Mesothelial cell of epicardium (in vitro differentiated cells): ENCODE data around the gene STK4. TPM values are rescaled to one million over a fixed set of nuclear protein-coding genes. Genes with fewer than 3 reads are reported as not detected.

Experiments used
- DNase-seq, 2 experiments: peaks; one replicate each; pipeline ENCODE4 v3.0.0; 2021; ENCODE audit warnings: low spot score in 2 of 2; ENCODE audit not compliant: unreplicated experiment in 2 of 2
- H3K27ac Mint-ChIP-seq: 2 replicates; pipeline ENCODE4 v1.8.0; 2021; ENCODE audit warnings: mixed read lengths
- H3K27me3 Mint-ChIP-seq: 2 replicates; pipeline ENCODE4 v1.8.0; 2021; ENCODE audit warnings: low read depth, mixed read lengths
- H3K36me3 Mint-ChIP-seq: 2 replicates; pipeline ENCODE4 v1.8.0; 2021; ENCODE audit warnings: mixed read lengths
- H3K4me1 Mint-ChIP-seq: 2 replicates; pipeline ENCODE4 v1.8.0; 2021; ENCODE audit warnings: mixed read lengths
- H3K4me3 Mint-ChIP-seq: 2 replicates; pipeline ENCODE4 v1.8.0; 2021; ENCODE audit warnings: mild to moderate bottlenecking, moderate library complexity, mixed read lengths
- H3K9me3 Mint-ChIP-seq: 2 replicates; pipeline ENCODE4 v1.8.0; 2021; ENCODE audit warnings: mixed read lengths
- CTCF ChIP-seq: fragments of 200-600 bp; sonication (generic); IDR thresholded peaks from one replicate; pipeline ENCODE4 v1.5.0; 2021; ENCODE audit warnings: antibody characterized with exemption; ENCODE audit not compliant: unreplicated experiment
- total RNA-seq: library from RNA; stranded (reverse); gene quantifications from 3 replicates; pipeline ENCODE4 v1.2.1, GENCODE V29; 2021

Gene STK4
- total RNA-seq, 1 donor from 2014 or later: 29.9 TPM

- peaks cover 5% of the 10 kb centered on the region for H3K9me3 Mint-ChIP-seq
- H3K27ac Mint-ChIP-seq: no peak overlapping the region
- H3K27me3 Mint-ChIP-seq: no peaks in the 10 kb centered on the region
- peaks cover 10% of the 10 kb centered on the region for H3K36me3 Mint-ChIP-seq
- no peaks in the 10 kb centered on the region for H3K4me1 Mint-ChIP-seq
- H3K4me3 Mint-ChIP-seq: no peak overlapping the region
- no peak for DNase-seq
- no peak for TF ChIP-seq CTCF
Measured at GRCh38 chr20:44988631-44989171, 22.4 kb downstream of the STK4 start.

- TF ChIP-seq CTCF: no peak
- no peak for DNase-seq
- peaks cover 5% of the 10 kb centered on the region for H3K9me3 Mint-ChIP-seq
- peaks cover 13% of the 10 kb centered on the region for H3K36me3 Mint-ChIP-seq
- H3K27ac Mint-ChIP-seq: no peak overlapping the region
- no peaks in the 10 kb centered on the region for H3K27me3 Mint-ChIP-seq
- no peak overlapping the region for H3K4me3 Mint-ChIP-seq
- H3K4me1 Mint-ChIP-seq: no peaks in the 10 kb centered on the region
Measured at GRCh38 chr20:44990425-44990824, 24.1 kb downstream of the STK4 start.

- Mint-ChIP-seq H3K4me1 (no peaks in the 10 kb centered on the region), H3K9me3 (peaks cover 5% of the 10 kb centered on the region), H3K36me3 (peaks cover 15% of the 10 kb centered on the region), H3K27me3 (no peaks in the 10 kb centered on the region), H3K27ac (no peak overlapping the region), H3K4me3 (no peak overlapping the region)
- DNase-seq: no peak
- no peak for TF ChIP-seq CTCF
Measured at GRCh38 chr20:44990957-44991356, 24.6 kb downstream of the STK4 start.

GRCh38 chr20:44993343-44993742 lies 27.0 kb downstream of the STK4 start:
- TF ChIP-seq CTCF: no peak
- Mint-ChIP-seq H3K9me3 (peaks cover 5% of the 10 kb centered on the region), H3K36me3 (peaks cover 20% of the 10 kb centered on the region), H3K4me3 (no peak overlapping the region), H3K4me1 (no peaks in the 10 kb centered on the region), H3K27me3 (no peaks in the 10 kb centered on the region), H3K27ac (no peak overlapping the region)
- no peak for DNase-seq

- no peak for DNase-seq
- no peak for TF ChIP-seq CTCF
- peaks cover 39% of the 10 kb centered on the region for H3K36me3 Mint-ChIP-seq
- H3K27ac Mint-ChIP-seq: no peak overlapping the region
- H3K9me3 Mint-ChIP-seq: no peaks in the 10 kb centered on the region
- no peak overlapping the region for H3K4me3 Mint-ChIP-seq
- H3K27me3 Mint-ChIP-seq: no peaks in the 10 kb centered on the region
- peaks cover 4% of the 10 kb centered on the region for H3K4me1 Mint-ChIP-seq
Measured at GRCh38 chr20:44997171-44997570, 30.9 kb downstream of the STK4 start.

- Mint-ChIP-seq H3K4me1 (peaks cover 4% of the 10 kb centered on the region), H3K27me3 (no peaks in the 10 kb centered on the region)
Measured at GRCh38 chr20:44997668-44998067, 31.4 kb downstream of the STK4 start.

More at GRCh38 chr20:44997668-44998067, 31.4 kb downstream of the STK4 start:
- no peak for TF ChIP-seq CTCF
- no peak for DNase-seq
- H3K4me3 Mint-ChIP-seq: no peak overlapping the region
- H3K36me3 Mint-ChIP-seq: peaks cover 39% of the 10 kb centered on the region
- no peak overlapping the region for H3K27ac Mint-ChIP-seq
- H3K9me3 Mint-ChIP-seq: no peaks in the 10 kb centered on the region
